Right ventricle myocardium superior (tissue), 1 donor: ENCODE results near the gene UBAP2L. TPM values are rescaled to one million over a fixed set of nuclear protein-coding genes. Genes with fewer than 3 reads are reported as not detected.
"Not testable (repeated sequence)": the region's sequence is repeated elsewhere in the genome, so short reads cannot be mapped to it uniquely, and the experiment has no call there.

ENCODE experiments used
- ATAC-seq: fragments of 200-7000 bp; cut with Tn5 transposase; one replicate; pipeline ENCODE4 v1.9.1; 2020; ENCODE audit warnings: mild to moderate bottlenecking; ENCODE audit not compliant: poor library complexity
- DNase-seq: peaks from one replicate; pipeline ENCODE4 v3.0.0-alpha.2; 2020
- intact Hi-C: fragments of 100-400 bp; cut with DNase I; formaldehyde crosslinking; loops from one replicate; pipeline ENCODE4 v1.11.2; 2022
- total RNA-seq: library from RNA; stranded (reverse); fragmentation: NEBNext Ultra II Directional; extraction: Animal tissue kit (Norgen Biotek cat#: 25700); gene quantifications from one replicate; pipeline ENCODE4 v1.2.1, GENCODE V29; 2021
- donor health status: DM: no; HTN: yes; CAD: no; lungs with severe emphysema.

UBAP2L gene
- total RNA-seq, 1 donor from 2014 or later: 91.2 TPM

GRCh38 chr1:154236855-154237254 lies 16.1 kb downstream of the UBAP2L start:
- intact Hi-C loops: no loop called here
- ATAC-seq (no peak), DNase-seq (no peak)

GRCh38 chr1:154237435-154237834 lies 16.7 kb downstream of the UBAP2L start:
- intact Hi-C loops: no loop called here
- ATAC-seq (no peak), DNase-seq (no peak)

DNA sequence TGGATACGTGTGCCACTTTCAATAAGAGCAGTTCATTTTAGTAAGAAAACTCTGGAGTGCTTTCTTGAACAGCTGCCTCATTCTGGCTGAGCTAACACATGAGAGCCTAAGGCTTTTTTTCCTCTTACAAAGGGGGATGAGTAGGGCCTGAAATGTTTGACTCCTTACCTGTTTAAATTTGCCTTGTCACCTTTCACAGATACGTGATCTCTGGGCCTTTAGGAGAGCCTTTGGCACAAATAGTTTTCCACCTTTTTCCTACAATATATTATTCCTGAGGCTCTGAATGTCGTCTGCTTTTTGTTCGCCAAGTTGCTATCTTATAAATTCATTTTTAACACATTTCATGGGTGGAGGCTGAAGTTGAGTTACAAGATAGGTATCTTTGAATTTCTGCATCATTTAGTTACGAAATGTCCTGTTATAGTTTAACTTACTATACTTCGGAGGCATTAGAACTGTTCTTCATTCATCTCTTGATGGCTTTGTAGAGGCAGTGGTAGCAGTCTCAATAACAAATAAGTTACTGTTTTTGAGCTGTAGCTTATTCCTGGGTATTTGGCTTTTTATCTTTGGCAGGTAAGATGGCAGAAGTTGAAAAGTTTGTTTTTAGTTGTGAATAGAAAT lies 17.2 kb downstream of the UBAP2L start:
- ATAC-seq: no peak
- no peak for DNase-seq
- intact Hi-C loops: no loop called here

- ATAC-seq (no peak), DNase-seq (no peak)
- intact Hi-C loops: no loop called here
Observed at GRCh38 chr1:154239491-154239890, 18.7 kb downstream of the UBAP2L start.

- intact Hi-C loops: no loop called here
- ATAC-seq (no peak), DNase-seq (no peak)
Observed at GRCh38 chr1:154240294-154240833, 19.6 kb downstream of the UBAP2L start.

GRCh38 chr1:154241703-154242351 lies 21.1 kb downstream of the UBAP2L start:
- ATAC-seq: no peak
- intact Hi-C loops: no loop called here

DNA sequence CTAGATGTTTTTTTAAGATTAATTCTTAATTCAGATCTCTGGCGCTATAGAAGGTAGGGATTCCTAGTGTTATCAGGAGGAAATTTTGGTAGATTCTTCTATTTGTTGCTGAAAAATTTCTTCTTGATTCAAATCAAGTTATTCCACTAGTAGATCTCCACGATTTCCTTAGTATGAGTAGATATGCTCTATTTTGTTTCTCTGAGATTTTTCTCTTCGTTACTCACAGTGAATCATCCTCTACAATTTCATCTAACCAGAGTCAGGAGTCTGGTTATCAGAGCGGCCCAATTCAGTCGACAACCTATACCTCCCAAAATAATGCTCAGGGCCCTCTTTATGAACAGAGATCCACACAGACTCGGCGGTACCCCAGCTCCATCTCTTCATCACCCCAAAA lies 32.9 kb downstream of the UBAP2L start:
- ATAC-seq (no peak), DNase-seq (no peak)
- intact Hi-C loops: no loop called here

More at GRCh38 chr1:154241703-154242351, 21.1 kb downstream of the UBAP2L start:
- DNase-seq: no peak

DNA sequence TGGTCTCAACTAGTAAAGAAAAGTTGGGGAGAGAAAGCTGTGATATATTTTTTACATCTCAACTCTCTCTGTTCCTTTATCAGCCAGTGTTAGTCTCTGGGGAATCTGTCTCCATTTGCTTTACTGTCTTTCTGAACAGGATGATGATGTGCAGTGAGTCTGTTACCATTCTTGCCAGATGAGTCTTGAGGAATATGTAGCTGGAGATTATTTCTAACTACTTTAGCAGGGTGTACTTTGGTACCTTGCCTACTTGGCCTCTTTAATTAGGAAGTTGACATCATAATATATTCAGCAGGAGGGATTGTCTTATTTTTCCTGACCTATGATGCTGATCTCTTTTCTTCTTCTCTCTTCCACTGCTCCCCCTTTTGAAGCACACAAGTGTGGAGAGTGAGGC lies 35.9 kb downstream of the UBAP2L start:
- intact Hi-C loops: no loop called here
- no peak for ATAC-seq
- DNase-seq: no peak

DNA sequence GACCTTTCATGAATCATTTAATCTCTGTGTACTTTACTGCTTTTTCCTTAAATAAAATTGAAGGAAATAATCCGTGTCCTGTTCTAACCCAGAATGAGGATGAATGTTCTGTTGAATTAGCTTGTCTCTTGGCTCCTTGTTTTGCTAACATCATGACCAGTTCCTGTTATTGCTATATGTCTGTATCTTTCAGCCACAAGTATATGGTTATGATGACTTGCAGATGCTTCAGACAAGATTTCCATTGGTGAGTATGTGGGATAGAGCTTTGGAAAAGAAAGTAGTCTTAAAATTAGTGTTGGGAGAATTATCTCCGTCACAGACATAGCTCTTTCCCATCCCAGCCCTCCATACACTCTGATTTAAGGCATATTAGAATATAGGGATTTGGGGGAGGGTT lies 38.0 kb downstream of the UBAP2L start:
- no peak for ATAC-seq
- DNase-seq: no peak
- intact Hi-C loops: no loop called here

GRCh38 chr1:154260127-154260526 lies 39.4 kb downstream of the UBAP2L start:
- ATAC-seq (no peak), DNase-seq (no peak)
- intact Hi-C loops: loop anchor here (10.0 kb wide), 1 partner anchor 55 kb away; the partner anchor contains the start of gene CFAP141

- intact Hi-C loops: loop anchor here (10.0 kb wide), 1 partner anchor 59 kb away; the partner anchor contains the start of gene CFAP141
- DNase-seq: no peak
- ATAC-seq: no peak
Observed at GRCh38 chr1:154263465-154264332, 42.9 kb downstream of the UBAP2L start.

DNA sequence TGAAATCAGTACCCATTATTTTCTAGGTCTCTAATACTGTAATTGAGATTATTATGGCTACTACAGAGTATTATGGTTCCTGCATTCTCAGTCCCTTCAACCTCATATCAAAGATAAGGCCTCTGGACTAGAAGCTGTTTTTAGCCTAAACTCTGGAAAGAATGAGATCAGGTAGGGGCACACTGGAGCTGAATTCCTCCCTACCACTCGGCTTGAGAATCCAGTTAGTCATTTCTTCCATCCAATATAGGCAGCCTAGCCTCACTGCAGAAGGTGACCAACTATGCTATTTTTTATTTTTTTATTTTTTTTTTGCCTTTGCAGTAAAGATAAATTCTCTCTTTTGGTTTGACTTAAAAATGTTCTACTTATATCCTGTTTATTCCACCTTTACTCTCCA lies 43.7 kb downstream of the UBAP2L start:
- intact Hi-C loops: loop anchor here (10.0 kb wide), 1 partner anchor 60 kb away; the partner anchor contains the start of gene CFAP141
- ATAC-seq: no peak
- DNase-seq: no peak

DNA sequence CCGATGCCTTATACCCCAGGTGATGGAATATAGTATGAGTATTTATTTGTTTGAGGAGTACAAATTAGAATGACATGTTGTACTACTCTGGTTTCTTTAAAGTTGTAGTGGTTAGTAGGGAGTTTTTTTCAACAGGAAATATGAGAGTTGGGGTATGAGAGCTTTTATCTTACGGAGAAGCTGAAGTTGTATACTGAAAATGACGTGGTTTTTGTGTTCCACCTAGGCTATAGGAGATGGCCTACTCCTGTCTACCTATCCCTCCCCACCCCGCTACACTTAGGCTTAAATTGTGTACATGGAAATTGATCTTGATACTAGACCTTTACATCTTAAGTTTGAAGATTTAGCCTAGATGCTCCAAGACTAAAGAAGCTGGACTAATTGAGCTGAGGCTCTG lies 44.8 kb downstream of the UBAP2L start:
- intact Hi-C loops: loop anchor here (10.0 kb wide), 1 partner anchor 61 kb away; the partner anchor contains the start of gene CFAP141
- ATAC-seq (no peak), DNase-seq (no peak)

DNA sequence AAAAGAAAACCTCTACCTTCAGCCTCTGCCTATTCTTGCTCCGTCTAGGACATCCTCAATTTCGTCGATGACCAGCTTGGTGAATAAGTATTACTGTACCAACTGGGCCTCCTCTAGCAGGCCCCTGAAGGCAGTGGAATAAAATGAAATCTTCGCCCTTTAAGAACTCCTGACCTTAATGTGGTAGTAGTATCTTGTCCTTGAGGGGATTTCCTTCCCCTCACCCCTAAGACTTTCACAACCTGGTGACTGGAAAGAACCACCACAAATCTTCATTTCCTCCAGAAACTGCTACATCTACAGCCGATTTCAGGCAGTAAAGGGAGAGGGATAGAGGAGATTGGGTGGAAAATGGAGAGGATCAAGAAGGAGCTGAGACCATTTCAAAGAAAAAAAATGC lies 50.1 kb downstream of the UBAP2L start:
- intact Hi-C loops: loop anchor here (10.0 kb wide), 1 partner anchor 54 kb away; the partner anchor contains the start of genes AQP10 and ATP8B2
- DNase-seq (no peak), ATAC-seq (no peak)

- ATAC-seq (peak; percentile 94), DNase-seq (peak; percentile 95)
- intact Hi-C loops: loop anchor here (10.0 kb wide), 1 partner anchor 52 kb away; the partner anchor contains the start of genes AQP10 and ATP8B2
Observed at GRCh38 chr1:154272217-154272998, 51.7 kb downstream of the UBAP2L start, which contains the start of gene HAX1. Gene HAX1 (plus strand): TSS chr1:154272629. CDS start chr1:154272724, 95 bp downstream.

DNA sequence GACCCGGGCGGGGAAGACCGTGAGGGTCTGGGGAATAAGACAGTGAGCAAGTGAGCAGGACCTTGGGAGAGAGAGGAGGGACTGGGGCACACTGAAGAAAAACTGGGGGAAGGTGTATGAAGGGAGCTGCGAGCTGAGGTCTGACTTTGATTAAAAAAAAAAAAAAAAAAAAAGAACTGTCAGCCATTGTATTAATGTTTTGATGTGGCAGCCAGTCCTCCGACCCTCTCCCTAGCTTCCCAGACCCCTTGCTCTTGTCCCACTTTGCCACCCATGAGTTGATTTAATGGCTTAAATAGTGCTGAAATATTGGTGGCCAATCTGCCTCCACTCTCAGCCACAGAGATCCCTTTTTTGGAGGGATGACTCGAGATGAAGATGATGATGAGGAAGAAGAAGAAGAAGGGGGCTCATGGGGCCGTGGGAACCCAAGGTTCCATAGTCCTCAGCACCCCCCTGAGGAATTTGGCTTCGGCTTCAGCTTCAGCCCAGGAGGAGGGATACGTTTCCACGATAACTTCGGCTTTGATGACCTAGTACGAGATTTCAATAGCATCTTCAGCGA lies 52.3 kb downstream of the UBAP2L start:
- ATAC-seq: no peak
- no peak for DNase-seq
- intact Hi-C loops: loop anchor here (10.0 kb wide), 1 partner anchor 52 kb away; the partner anchor contains the start of genes AQP10 and ATP8B2

GRCh38 chr1:154276797-154277196 lies 56.0 kb downstream of the UBAP2L start:
- ATAC-seq (no peak), DNase-seq (no peak)
- intact Hi-C loops: loop anchor here (10.0 kb wide), 1 partner anchor 48 kb away; the partner anchor contains the start of genes AQP10 and ATP8B2

- ATAC-seq, intact Hi-C loops: not testable (repeated sequence)
Observed at GRCh38 chr1:154287591-154287990, 66.8 kb downstream of the UBAP2L start.

More at GRCh38 chr1:154287591-154287990, 66.8 kb downstream of the UBAP2L start:
- DNase-seq: not testable (repeated sequence)
